GM12878 (cell line): Measurements from ENCODE around the gene C14orf119. TPM values are rescaled to one million over a fixed set of nuclear protein-coding genes. Genes with fewer than 3 reads are reported as not detected.
A peak's percentile ranks its signal among the peaks of the same experiment; 100 is the strongest.

Experiments
- ATAC-seq: fragments of 200-7000 bp; cut with Tn5 transposase; 3 replicates; pipeline ENCODE4 v1.9.1; 2020; ENCODE audit warnings: mild to moderate bottlenecking, moderate library complexity
- BruUV-seq: library from RNA; stranded (reverse); fragments of 400-500 nt; replicated peaks from 2 replicates; lab custom pipeline; 2021; lab: Mats Ljungman, UMichigan
- CTCF ChIA-PET: fragments of 300-600 bp; sonication (Branson Sonifier 250); formaldehyde crosslinking; extraction: SDS; loops from one replicate; lab custom pipeline; 2021; ENCODE audit warnings: inconsistent platforms; lab: Yijun Ruan, JAX
- POLR2A ChIA-PET: fragments of 350-600 bp; formaldehyde crosslinking; extraction: SDS; loops from one replicate; lab custom pipeline; 2021; ENCODE audit warnings: inconsistent platforms; lab: Charles Lee
- RAD21 ChIA-PET: fragments of 300-600 bp; sonication (Branson Sonifier 250); formaldehyde crosslinking; loops from one replicate; lab custom pipeline; 2023; ENCODE audit warnings: antibody characterized with exemption; ENCODE audit not compliant: unreplicated experiment; lab: Charles Lee
- SMC1A ChIA-PET: fragments of 300-600 bp; sonication (Branson Sonifier 250); formaldehyde crosslinking; loops from one replicate; lab custom pipeline; 2023; ENCODE audit not compliant: unreplicated experiment, uncharacterized antibody; lab: Charles Lee
- DNase-seq: peaks from one replicate; pipeline ENCODE4 v3.0.0-alpha.2; 2011; ENCODE audit warnings: low read depth, low spot score
- FAIRE-seq: peaks from 3 replicates; lab custom pipeline; 2011; peaks lifted over from hg19 to GRCh38; lab: Jason Lieb, UNC
- H2AFZ ChIP-seq: 2 replicates; pipeline ENCODE4 v1.6.0; 2011; ENCODE audit warnings: low read depth, low read length, control low read depth; ENCODE audit not compliant: control insufficient read depth
- H3K27ac ChIP-seq: 2 replicates; pipeline ENCODE4 v1.5.1; 2011; ENCODE audit warnings: control low read depth; ENCODE audit not compliant: control insufficient read depth, insufficient read depth
- H3K27me3 ChIP-seq, 2 experiments: replicated peaks in 1 of 2; 2 replicates each; pipeline versions ENCODE4 v1.6.0 to v1.6.1; 2011; ENCODE audit warnings: low read length in 1 of 2; ENCODE audit not compliant: control insufficient read depth in 2 of 2, insufficient read depth in 2 of 2
- H3K36me3 ChIP-seq, 2 experiments: 2 replicates each; pipeline ENCODE4 v1.5.1; 2011; ENCODE audit warnings: low read length in 1 of 2; ENCODE audit not compliant: control insufficient read depth in 2 of 2, insufficient read depth in 2 of 2
- H3K4me1 ChIP-seq: 2 replicates; pipeline ENCODE4 v1.6.1; 2011; ENCODE audit warnings: mild to moderate bottlenecking, low read length, moderate library complexity, mixed read lengths; ENCODE audit not compliant: control insufficient read depth, insufficient read depth
- H3K4me2 ChIP-seq: 2 replicates; pipeline ENCODE4 v1.6.0; 2011; ENCODE audit warnings: control low read depth; ENCODE audit not compliant: control insufficient read depth, insufficient read depth
- H3K4me3 ChIP-seq: fragments of 200-600 bp; sonication (generic); 2 replicates; pipeline ENCODE4 v1.5.1; 2016
- H3K79me2 ChIP-seq: 2 replicates; pipeline ENCODE4 v1.6.0; 2011; ENCODE audit warnings: low read length; ENCODE audit not compliant: control insufficient read depth, insufficient read depth
- H3K9ac ChIP-seq: 2 replicates; pipeline ENCODE4 v1.8.0; 2011; ENCODE audit warnings: low read length, control low read depth, mixed read lengths; ENCODE audit not compliant: control insufficient read depth, insufficient read depth
- H3K9me3 ChIP-seq: replicated peaks from 3 replicates; pipeline ENCODE4 v1.5.1; 2011; ENCODE audit warnings: mild to moderate bottlenecking, low read length; ENCODE audit not compliant: control insufficient read depth, insufficient read depth
- H4K20me1 ChIP-seq: 2 replicates; pipeline ENCODE4 v1.6.0; 2011; ENCODE audit not compliant: control insufficient read depth, insufficient read depth
- BCLAF1 ChIP-seq: fragments of 450-650 bp; IDR thresholded peaks from 2 replicates; pipeline ENCODE4 v1.6.1; 2017; ENCODE audit warnings: antibody characterized with exemption, mild to moderate bottlenecking, moderate library complexity
- HSF1 ChIP-seq: fragments of 150-350 bp; IDR thresholded peaks from 2 replicates; pipeline ENCODE4 v1.6.1; 2014; ENCODE audit warnings: mild to moderate bottlenecking, low read depth, low read length
- MYC ChIP-seq: IDR thresholded peaks from 2 replicates; pipeline ENCODE4 v1.6.1; 2011; ENCODE audit warnings: mild to moderate bottlenecking, low read length, moderate library complexity, inconsistent platforms; ENCODE audit not compliant: insufficient read depth, insufficient replicate concordance, insufficient read length, severe bottlenecking
- RAD21 ChIP-seq: IDR thresholded peaks from 2 replicates; pipeline ENCODE4 v1.6.1; 2011; ENCODE audit warnings: mild to moderate bottlenecking, low read depth, low read length, moderate library complexity; ENCODE audit not compliant: insufficient read depth
- RAD51 ChIP-seq: fragments of 450-650 bp; IDR thresholded peaks from 2 replicates; pipeline ENCODE4 v1.6.1; 2016; ENCODE audit warnings: moderate library complexity, mild to moderate bottlenecking, inconsistent platforms
- WGBS: methylation state at CpG from one replicate; pipeline ENCODE4 v1.1.6; 2016; ENCODE audit warnings: low lambda C conversion rate; ENCODE audit not compliant: insufficient replicate concordance, insufficient coverage; ENCODE audit errors: missing lambda C conversion rate; 5-methylcytosine and 5-hydroxymethylcytosine counted together
- in situ Hi-C: fragments of 300-500 bp; cut with MboI; formaldehyde crosslinking; loops from 9 replicates; pipeline ENCODE4 v1.14.3; 2018; ENCODE audit warnings: mixed read lengths
- intact Hi-C: fragments of 100-400 bp; cut with micrococcal nuclease; formaldehyde crosslinking; loops from one replicate; pipeline ENCODE4 v1.14.2; 2022; ENCODE audit not compliant: unreplicated experiment
- polyA plus RNA-seq, 11 experiments: library from polyadenylated mRNA; depleted of rRNA in 4 of 11; unstranded in 6 of 11; stranded (reverse) in 5 of 11; fragments of >200 nt; fragmentation: Nextera tagmentation in 4 of 11; fragmentation: Illumina TruSeq in 1 of 11; extraction: Ambion mirVana in 4 of 11; extraction: Trizol in 1 of 11; gene quantifications; 1 replicate in 1 of 11; 2 replicates in 10 of 11; pipeline versions ENCODE4 v1.2.1 to v1.2.3, GENCODE V29; 2011 to 2016; ENCODE audit warnings: inconsistent platforms in 2 of 11, missing spikeins in 2 of 11, low read depth in 1 of 11
- total RNA-seq, 4 experiments: library from RNA; depleted of rRNA in 3 of 4; stranded (reverse); fragments of >200 nt in 3 of 4; fragmentation: Illumina TruSeq in 1 of 4; extraction: Trizol in 1 of 4; gene quantifications; 2 replicates each; pipeline versions ENCODE4 v1.2.1 to v1.2.3, GENCODE V29; 2013 to 2021

The C14orf119 gene
- total and polyA plus RNA-seq, 10 of the 15 experiments (the other 5 are each of a cell fraction or from before 2014, with no cell fraction given): 32.3 to 228 (median 57.6) TPM

- no peak for TF ChIP-seq BCLAF1
These were observed 2.2 kb upstream of the C14orf119 start (continued) for GRCh38 chr14:23093104-23093503.

GRCh38 chr14:23093526-23093925 is 1.8 kb upstream of the C14orf119 start:
- 50% methylated on average over 2 of the region's 2 CpGs for WGBS
- FAIRE-seq: no peak

More at GRCh38 chr14:23093526-23093925, 1.8 kb upstream of the C14orf119 start:
- ChIA-PET CTCF (interaction anchor here (1.0 to 3.7 kb wide), 7 partner anchors 17 to 228 kb away, joined by 3 to 65 read pairs (median 36); partner anchors contain the start of genes CEBPE, PABPN1 and PRMT5), SMC1A (interaction anchor here (1.6 to 3.0 kb wide), 4 partner anchors 16 to 99 kb away, joined by 6 to 15 read pairs (median 13); no protein-coding TSS in a partner anchor), POLR2A (interaction anchor here (1.0 kb wide), 1 partner anchor 13 kb away, joined by 6 read pairs; no protein-coding TSS in a partner anchor), RAD21 (interaction anchor here (1.7 to 2.5 kb wide), 5 partner anchors 11 to 107 kb away, joined by 5 to 23 read pairs (median 9); no protein-coding TSS in a partner anchor)
- peaks cover 58% of the 10 kb centered on the region for H3K79me2 ChIP-seq
- H3K9me3 ChIP-seq: no peaks in the 10 kb centered on the region
- peaks cover 3% of the 10 kb centered on the region; the same call in 1 of the 2 replicates for H3K4me1 ChIP-seq
- 0 out of 2 replicates have a peak, but pooled peaks cover 7% of the 10 kb centered on the region for H4K20me1 ChIP-seq
- peaks cover 3 to 32% of the 10 kb centered on the region in 2 experiments for H3K36me3 ChIP-seq
- H2AFZ ChIP-seq: no peak overlapping the region
- in situ Hi-C loops: no loop called here
- TF ChIP-seq RAD51 (no peak), HSF1 (no peak), RAD21 (no peak), MYC (no peak)
- peak overlapping the region; percentile 92 for H3K4me3 ChIP-seq
- DNase-seq (no peak), ATAC-seq (no peak)
- no TSS peak for BruUV-seq
- intact Hi-C loops: no loop called here
- H3K27me3 ChIP-seq: no peaks in the 10 kb centered on the region
- H3K9ac ChIP-seq: peak overlapping the region; percentile 91
- peak overlapping the region; percentile 88 for H3K4me2 ChIP-seq
- H3K27ac ChIP-seq: peak overlapping the region; percentile 99
